GM15510 (cell line): ENCODE data around the gene U2SURP.

ENCODE experiments used
- POLR2A ChIP-seq: IDR thresholded peaks from 3 replicates; pipeline ENCODE4 v1.6.1; 2011; ENCODE audit warnings: borderline replicate concordance; ENCODE audit not compliant: insufficient read length; ENCODE audit errors: extremely low read depth

Gene U2SURP

DNA sequence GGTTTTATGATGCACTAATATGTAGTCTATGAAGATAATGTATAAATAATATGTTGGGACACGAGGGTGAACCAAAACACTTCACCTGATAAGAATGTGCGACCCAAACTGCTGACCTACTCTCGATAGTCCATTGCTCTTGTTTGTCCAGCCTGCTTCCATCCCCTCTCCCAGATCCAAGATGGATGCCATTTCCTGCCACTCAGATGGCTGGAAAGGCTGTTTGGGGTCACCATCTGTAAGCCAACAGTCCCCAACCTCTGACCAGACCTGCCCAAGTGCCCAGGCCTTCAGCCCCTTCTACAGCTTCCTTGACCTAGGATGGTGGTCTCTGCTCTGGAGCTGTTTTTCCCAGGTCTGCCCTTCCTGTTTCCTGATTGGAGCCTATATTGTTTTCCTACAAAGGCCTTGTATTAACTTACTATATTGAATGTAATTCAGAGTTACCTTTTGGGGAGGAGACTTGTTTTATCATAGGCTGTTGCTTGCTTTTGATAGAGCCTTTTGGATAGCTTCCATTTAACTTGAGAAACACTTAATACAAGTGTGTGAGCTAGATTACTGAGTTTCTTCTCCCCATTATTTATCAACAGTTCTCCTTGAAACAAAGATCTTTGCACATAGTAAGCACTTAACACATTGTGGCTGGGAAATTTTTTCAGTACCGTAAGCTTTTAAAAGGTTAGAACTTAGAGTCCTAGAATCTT lies 32.9 kb upstream of the U2SURP start:
- TF ChIP-seq POLR2A = no peak

GRCh38 chr3:142971431-142971830 lies 29.9 kb upstream of the U2SURP start:
- TF ChIP-seq POLR2A = no peak

- no peak for TF ChIP-seq POLR2A
Observed at GRCh38 chr3:142972092-142972753, 29.1 kb upstream of the U2SURP start.

GRCh38 chr3:142973217-142974009 lies 28.0 kb upstream of the U2SURP start:
- no peak for TF ChIP-seq POLR2A

DNA sequence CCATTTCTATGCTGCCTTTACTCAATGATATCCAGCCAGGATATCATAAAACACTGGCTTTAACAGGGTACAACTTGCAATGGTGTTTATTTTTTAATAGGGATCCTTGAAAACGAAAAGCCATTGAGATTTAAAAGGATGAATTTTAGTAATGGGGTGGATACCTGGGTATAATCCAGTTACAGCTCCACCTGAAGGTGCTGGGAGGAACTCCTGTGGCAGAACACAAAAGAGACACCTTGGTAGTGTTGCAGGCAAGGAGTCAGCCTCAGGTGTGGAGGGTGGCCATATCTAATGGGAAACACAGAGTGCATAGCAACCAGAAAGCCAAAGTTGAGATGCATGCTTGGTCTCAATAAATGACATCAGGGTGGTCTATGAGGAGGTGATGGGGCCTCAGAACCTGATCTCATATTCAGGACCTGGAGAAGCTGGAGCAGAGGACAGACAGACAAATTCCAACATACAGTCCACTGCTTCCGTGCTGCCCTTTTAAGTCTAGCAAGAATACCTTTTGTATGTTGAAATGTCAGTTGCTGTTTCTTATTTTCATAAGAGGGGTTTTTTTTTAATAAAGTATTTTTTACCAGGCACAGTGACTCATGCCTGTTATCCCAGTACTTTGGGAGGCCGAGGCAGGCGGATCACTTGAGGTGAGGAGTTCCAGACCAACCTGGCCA lies 25.9 kb upstream of the U2SURP start:
- no peak for TF ChIP-seq POLR2A

DNA sequence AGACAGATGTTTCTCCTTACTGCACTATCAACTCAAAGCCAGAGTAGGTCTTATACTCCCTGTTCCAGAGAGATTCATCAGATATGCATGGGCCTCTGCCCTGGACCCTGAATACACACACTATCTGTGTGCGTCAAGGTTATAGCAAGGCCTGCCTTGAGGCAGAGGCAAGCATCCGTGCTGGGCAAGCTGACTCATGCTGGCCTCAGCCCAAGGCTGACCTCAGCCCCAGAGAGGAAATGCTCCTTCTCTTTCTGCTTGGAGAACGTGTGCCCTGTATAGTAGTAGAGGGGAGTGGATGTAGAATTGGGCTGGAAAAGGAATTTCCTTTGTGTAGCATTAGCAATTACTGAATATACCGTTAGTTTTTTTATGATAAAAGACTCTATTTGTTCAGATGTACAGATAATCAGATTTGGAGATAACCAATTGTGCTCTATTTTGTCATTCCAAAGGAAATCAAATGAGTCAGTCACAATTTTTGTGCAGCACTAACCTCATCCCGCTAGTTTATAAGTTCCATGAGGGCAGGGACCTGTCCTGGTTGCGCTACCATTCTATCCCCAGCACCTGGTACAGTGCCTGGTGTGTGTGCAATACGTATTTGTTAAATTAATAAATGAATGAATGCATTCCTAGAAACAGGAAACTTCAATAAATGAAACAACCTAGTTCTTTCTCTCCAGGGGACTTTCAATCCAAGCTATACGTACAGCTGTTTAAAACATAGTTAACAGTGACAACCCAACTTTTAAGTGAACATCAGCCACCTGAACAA lies 24.6 kb upstream of the U2SURP start:
- no peak for TF ChIP-seq POLR2A

DNA sequence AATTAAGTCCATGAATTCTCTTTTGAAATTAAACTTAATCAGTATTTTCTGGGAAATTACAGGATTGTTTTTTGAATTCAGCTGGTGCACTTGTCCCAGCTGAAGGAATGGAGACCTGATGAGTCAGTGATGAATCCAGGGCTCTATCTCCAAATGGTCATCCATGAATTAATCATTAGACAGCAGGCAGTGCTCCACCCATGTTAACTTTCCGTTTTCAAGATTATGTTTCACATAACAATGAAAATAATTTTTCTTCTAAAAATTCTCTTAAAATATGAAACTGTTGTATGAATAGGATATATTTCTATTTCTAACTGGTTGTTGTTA lies 24.0 kb upstream of the U2SURP start:
- TF ChIP-seq POLR2A = no peak

GRCh38 chr3:142981108-142981507 lies 20.3 kb upstream of the U2SURP start:
- no peak for TF ChIP-seq POLR2A

DNA sequence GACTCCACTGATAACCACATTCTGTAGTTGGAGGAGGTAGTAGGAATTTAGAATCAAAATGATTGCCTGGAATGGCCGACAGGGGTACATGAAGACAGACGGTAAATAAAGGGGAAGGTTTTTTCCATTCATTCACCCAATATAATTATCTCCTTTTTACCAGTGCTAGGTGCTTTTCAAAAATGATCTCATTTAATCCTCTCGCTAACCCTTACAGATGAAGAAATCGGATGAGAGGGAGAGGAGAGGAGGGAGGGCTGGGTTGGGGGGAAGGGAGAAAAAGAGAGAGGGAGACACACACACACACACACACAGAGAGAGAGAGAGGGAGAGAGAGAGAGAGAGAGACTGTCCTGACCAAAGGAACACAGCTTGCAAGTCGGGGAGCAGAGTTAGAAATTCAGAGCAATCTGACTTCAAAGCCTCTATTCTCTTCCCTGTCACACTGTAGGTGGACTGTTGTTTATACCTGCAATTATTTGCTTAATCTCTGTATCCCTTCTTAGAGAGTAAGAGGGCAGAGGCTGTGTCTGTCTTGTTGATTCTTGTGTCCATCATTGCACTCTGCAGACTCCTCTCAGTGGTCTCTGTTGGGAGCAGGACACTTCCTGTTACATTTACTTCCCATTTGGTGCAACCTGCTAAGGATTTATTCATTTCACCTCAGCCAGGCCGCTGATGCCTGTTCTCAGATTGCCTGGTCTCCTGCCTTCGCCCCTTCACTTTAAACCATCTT lies 19.2 kb upstream of the U2SURP start:
- no peak for TF ChIP-seq POLR2A

DNA sequence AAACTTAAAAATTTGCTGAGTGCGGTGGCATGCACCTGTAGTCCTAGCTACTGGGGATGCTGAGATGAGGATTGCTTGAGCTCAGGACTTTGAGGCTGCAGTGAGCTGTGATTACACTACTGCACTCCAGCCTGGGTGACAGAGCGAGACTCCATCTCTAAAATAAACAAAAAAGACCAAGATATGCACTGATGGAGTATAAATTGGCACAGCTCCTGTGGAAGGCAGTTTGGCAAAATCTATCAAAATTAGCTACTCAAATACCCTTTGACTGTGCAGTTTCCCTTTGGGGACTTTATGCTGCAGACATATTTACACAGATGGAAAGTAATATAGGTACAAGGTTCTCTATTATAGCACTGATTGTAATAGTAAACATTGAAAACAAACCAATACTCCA lies 18.1 kb upstream of the U2SURP start:
- TF ChIP-seq POLR2A = no peak

DNA sequence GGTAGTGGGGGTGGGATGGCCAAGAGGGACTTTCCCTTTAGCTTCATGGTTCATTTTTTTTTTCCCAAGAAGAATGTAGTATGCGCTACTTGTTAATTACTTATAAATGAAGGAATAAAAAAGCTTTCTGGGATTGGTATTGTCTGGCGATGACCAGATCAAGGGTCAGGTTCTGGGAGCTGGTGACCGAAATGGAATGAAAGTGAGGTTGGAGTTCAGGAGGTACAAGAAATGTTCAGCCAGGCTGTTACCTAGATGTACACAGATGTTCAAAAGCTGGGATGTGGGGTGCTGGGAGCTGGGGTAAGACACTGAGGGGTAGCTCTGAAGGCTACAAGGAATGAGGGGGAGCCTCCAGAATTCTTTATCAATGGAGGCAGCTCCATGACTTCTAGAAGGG lies 17.1 kb upstream of the U2SURP start:
- TF ChIP-seq POLR2A = no peak

GRCh38 chr3:142987080-142987700 lies 14.2 kb upstream of the U2SURP start:
- no peak for TF ChIP-seq POLR2A

DNA sequence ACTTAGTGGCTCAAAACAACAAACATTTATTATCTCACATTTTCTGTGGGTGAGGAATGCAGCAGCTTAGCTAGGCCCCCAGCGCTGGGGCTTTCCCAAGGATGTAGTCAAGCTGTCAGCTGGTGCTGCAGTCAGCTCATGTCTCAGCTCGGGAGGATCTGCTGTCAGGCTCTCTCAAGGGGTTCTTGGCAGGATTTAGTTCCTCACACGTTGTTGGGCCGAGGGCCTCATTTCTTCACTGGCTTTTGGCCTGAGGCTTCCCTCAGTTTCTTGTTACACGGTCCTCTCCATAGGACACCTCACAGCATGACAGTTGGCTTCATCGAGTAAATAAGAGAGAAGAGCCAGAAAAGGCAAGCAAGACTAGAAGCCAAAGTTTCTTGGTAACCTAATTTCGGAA lies 13.7 kb upstream of the U2SURP start:
- TF ChIP-seq POLR2A = no peak
